ENCODE results near the gene NID2.

NID2 gene

DNA sequence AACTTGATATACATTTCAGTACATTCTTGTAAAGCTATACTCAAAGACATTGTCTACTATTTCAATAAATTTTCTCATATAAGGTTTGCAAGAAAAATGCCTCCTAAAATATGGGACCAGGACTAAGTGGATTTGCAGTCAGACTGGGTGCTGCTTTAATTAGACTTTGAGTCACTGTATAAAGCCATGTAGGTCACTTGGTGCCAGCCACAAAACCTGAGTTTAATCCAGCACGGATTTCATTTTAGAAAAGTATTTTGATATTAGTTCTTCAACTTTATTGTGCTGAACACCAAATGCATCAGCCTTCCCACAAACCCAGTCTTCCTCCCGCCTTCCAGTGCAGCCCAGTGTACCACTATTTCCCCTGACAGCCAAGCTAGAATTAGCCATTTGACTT lies 9.9 kb upstream of the NID2 start:
- Histone ChIP-seq H3K27me3 (no peaks in the 10 kb centered on the region), H3K9me3 (no peaks in the 10 kb centered on the region), H3K4me1 (peaks cover 0 to 32% (median 9%) of the 10 kb centered on the region in 4 donors), H3K4me3 (no peak overlapping the region), H3K36me3 (no peaks in the 10 kb centered on the region), H3K27ac (no peak overlapping the region)
- TF ChIP-seq, protein P1, sequence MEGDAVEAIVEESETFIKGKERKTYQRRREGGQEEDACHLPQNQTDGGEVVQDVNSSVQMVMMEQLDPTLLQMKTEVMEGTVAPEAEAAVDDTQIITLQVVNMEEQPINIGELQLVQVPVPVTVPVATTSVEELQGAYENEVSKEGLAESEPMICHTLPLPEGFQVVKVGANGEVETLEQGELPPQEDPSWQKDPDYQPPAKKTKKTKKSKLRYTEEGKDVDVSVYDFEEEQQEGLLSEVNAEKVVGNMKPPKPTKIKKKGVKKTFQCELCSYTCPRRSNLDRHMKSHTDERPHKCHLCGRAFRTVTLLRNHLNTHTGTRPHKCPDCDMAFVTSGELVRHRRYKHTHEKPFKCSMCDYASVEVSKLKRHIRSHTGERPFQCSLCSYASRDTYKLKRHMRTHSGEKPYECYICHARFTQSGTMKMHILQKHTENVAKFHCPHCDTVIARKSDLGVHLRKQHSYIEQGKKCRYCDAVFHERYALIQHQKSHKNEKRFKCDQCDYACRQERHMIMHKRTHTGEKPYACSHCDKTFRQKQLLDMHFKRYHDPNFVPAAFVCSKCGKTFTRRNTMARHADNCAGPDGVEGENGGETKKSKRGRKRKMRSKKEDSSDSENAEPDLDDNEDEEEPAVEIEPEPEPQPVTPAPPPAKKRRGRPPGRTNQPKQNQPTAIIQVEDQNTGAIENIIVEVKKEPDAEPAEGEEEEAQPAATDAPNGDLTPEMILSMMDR (IDR thresholded peaks at IDR 0.05) = no peak
- intact Hi-C loops (cut with DNase I; ENCODE audit: low total_unique reads) = no loop called here
- DNase-seq = no peak

DNA sequence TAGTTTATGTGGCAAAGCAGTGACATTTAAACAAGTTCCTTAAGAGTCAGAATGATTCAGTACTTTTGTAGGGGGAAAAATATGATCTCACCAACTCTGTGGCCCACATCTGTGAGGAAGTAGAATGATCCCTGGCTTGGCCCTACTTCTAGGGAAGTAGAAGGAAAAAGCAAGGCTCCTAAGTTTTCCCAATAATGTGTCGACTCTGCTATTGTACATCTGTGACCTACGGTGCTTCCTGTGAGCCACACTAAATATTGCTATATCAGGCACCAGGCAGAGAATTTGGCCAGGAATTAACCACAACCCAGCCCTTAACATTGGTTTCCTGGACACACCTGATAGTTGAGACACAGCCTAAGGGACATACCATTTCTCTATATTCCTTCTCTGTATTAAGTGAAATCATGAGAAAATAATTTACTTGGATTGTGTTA lies 9.3 kb upstream of the NID2 start:
- TF ChIP-seq, protein P1 (IDR thresholded peaks at IDR 0.05) = no peak
- intact Hi-C loops (cut with DNase I; ENCODE audit: low total_unique reads) = no loop called here
- H3K27ac ChIP-seq = no peak overlapping the region
- peaks cover 0 to 37% (median 9%) of the 10 kb centered on the region in 4 donors for H3K4me1 ChIP-seq
- DNase-seq = no peak
- no peak overlapping the region for H3K4me3 ChIP-seq
- H3K9me3 ChIP-seq = no peaks in the 10 kb centered on the region
- H3K36me3 ChIP-seq = no peaks in the 10 kb centered on the region
- no peaks in the 10 kb centered on the region for H3K27me3 ChIP-seq

DNA sequence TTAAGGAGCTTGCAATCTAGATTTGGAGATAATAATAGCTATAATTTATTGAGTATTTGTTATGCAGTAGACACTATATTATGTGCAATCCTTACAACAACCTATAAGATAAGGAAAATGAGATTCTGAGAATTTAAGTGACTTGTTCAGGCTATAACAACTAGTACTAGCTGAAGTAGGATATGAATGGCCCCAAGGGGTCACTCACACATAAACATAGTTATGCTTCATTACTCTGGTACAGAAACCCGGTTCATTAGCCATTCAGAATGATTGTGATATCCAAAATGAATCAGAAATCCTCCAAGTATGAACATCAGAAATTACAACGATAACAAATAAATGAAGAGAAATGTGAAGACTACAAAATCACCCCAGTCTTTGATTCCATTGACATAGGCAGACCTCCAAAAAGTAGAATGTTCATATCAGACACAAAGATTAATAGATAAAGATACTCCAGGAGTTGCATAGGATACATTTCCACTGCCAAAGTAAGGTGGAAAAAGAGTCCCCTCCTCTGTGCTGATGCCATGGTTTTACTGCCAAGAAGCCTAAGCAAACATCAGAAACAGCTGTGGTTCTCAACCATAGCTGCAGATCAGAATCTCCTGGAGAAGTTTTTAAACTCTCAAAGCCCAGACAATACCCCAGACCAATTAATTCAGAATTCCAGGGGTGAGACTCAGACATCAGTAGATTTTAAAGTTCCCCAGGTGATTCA lies 8.6 kb upstream of the NID2 start:
- Histone ChIP-seq H3K27ac (no peak overlapping the region), H3K4me1 (peaks cover 0 to 44% (median 9%) of the 10 kb centered on the region in 4 donors), H3K4me3 (no peak overlapping the region), H3K36me3 (no peaks in the 10 kb centered on the region), H3K9me3 (no peaks in the 10 kb centered on the region), H3K27me3 (no peaks in the 10 kb centered on the region)
- TF ChIP-seq, protein P1 (IDR thresholded peaks at IDR 0.05) = no peak
- DNase-seq = no peak
- intact Hi-C loops (cut with DNase I; ENCODE audit: low total_unique reads) = no loop called here

DNA sequence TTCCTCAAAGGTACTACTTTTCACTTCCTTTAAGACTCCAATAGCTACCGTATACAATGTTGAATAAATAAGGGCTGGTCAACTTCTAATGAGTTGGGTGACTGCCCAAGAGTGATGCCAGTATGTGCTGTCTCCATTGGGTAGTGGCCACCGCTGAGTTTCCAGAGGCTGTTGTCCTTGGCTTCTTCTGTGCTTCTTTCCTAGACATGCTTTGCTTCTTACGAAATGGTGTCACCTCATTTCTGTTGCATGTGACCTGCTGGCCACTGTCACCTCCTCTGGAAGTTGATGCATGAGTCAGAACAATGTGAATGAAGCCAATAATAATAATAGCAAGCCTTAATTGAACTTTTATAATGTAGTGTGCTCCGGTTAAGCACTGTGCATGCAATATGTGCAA lies 7.5 kb upstream of the NID2 start:
- peak; percentile 78 to 92 for DNase-seq
- TF ChIP-seq, protein P1 (IDR thresholded peaks at IDR 0.05) = no peak
- intact Hi-C loops (cut with DNase I; ENCODE audit: low total_unique reads) = no loop called here
- Histone ChIP-seq H3K4me3 (no peak overlapping the region), H3K27ac (peak overlapping the region; percentile 35 to 48), H3K27me3 (no peaks in the 10 kb centered on the region), H3K9me3 (no peaks in the 10 kb centered on the region), H3K4me1 (peaks cover 0 to 45% (median 9%) of the 10 kb centered on the region in 4 donors), H3K36me3 (no peaks in the 10 kb centered on the region)

DNA sequence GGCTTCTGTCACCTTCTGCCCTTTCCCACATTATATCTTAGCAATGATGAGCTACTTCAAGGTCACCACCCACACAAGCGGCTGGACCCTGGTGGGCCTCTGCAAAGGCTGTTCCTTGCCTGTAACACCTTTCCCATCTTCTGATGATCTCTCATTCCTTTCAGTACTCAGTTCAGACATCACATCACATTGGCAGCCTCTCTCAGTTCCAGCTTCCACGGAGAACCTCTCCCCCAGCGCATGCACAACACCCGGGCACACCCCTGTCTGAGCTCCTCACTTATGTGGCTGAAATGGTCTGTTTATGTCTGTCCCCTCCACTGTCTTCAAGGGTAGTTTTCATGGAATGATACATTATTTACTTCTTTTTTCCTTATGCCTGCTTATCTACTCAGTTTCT lies 6.5 kb upstream of the NID2 start:
- TF ChIP-seq, protein P1 (IDR thresholded peaks at IDR 0.05) = no peak

More for the DNA sequence above, 6.5 kb upstream of the NID2 start:
- intact Hi-C loops (cut with DNase I; ENCODE audit: low total_unique reads) = no loop called here
- H3K36me3 ChIP-seq = no peaks in the 10 kb centered on the region
- H3K9me3 ChIP-seq = no peaks in the 10 kb centered on the region
- DNase-seq = no peak
- H3K4me3 ChIP-seq = no peak overlapping the region
- H3K27me3 ChIP-seq = no peaks in the 10 kb centered on the region
- peak overlapping the region in 1 of 2 donors; percentile 35 for H3K27ac ChIP-seq
- H3K4me1 ChIP-seq = peaks cover 0 to 41% (median 9%) of the 10 kb centered on the region in 4 donors

Data from tibial artery (tissue), 4 donors.